ENCODE data around the gene UQCC3. TPM values are rescaled to one million over a fixed set of nuclear protein-coding genes. Genes with fewer than 3 reads are reported as not detected.

Gene UQCC3
- total RNA-seq, 1 experiment from 2014 or later: 17.9 TPM

DNA sequence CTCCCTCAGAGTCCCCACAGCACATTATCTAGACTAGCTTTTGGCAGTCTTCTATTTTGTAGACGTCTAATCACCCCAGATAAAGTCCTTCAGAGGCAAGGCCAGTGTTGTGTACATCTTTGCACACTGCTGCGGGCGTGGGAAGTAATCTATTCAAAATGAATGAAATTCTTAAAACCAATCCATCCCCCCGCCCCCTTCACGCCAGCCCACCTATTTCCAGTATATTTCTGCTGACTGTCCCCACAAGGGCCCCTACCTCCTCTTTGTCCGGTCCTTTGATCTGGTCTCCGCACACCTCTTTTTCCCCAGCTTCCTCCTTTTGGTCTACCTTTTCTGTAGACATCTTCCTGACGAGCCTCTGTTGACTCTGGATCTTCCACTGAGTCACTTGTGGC, 35.4 kb downstream of the UQCC3 start:
- TF ChIP-seq EZH2phosphoT487 (IDR thresholded peaks at IDR 0.05; ENCODE audit: borderline replicate concordance) (no peak), JUND (IDR thresholded peaks at IDR 0.05) (no peak), RAD21 (IDR thresholded peaks at IDR 0.05; ENCODE audit: low read depth) (no peak), ELF1 (IDR thresholded peaks at IDR 0.05; ENCODE audit: borderline replicate concordance, low read depth) (no peak), SP1 (IDR thresholded peaks at IDR 0.05; ENCODE audit: low read depth) (no peak), ZNF274 (IDR thresholded peaks at IDR 0.05; ENCODE audit: low read depth, low read length) (no peak), FOSL1 (IDR thresholded peaks at IDR 0.05; ENCODE audit: low read depth) (no peak), EGR1 (IDR thresholded peaks at IDR 0.05; ENCODE audit: low read depth) (no peak), CEBPB (IDR thresholded peaks at IDR 0.05; ENCODE audit: low read depth) (no peak)
- TF ChIP-seq, protein P1, sequence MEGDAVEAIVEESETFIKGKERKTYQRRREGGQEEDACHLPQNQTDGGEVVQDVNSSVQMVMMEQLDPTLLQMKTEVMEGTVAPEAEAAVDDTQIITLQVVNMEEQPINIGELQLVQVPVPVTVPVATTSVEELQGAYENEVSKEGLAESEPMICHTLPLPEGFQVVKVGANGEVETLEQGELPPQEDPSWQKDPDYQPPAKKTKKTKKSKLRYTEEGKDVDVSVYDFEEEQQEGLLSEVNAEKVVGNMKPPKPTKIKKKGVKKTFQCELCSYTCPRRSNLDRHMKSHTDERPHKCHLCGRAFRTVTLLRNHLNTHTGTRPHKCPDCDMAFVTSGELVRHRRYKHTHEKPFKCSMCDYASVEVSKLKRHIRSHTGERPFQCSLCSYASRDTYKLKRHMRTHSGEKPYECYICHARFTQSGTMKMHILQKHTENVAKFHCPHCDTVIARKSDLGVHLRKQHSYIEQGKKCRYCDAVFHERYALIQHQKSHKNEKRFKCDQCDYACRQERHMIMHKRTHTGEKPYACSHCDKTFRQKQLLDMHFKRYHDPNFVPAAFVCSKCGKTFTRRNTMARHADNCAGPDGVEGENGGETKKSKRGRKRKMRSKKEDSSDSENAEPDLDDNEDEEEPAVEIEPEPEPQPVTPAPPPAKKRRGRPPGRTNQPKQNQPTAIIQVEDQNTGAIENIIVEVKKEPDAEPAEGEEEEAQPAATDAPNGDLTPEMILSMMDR (IDR thresholded peaks at IDR 0.05 in 2 of 3, conservative IDR thresholded peaks at IDR 0.05 in 1 of 3; ENCODE audit: borderline replicate concordance in 1 of 3, insufficient read depth in 1 of 3, low read depth in 2 of 3, low read length in 2 of 3): no peak
- TF ChIP-seq, protein P2, sequence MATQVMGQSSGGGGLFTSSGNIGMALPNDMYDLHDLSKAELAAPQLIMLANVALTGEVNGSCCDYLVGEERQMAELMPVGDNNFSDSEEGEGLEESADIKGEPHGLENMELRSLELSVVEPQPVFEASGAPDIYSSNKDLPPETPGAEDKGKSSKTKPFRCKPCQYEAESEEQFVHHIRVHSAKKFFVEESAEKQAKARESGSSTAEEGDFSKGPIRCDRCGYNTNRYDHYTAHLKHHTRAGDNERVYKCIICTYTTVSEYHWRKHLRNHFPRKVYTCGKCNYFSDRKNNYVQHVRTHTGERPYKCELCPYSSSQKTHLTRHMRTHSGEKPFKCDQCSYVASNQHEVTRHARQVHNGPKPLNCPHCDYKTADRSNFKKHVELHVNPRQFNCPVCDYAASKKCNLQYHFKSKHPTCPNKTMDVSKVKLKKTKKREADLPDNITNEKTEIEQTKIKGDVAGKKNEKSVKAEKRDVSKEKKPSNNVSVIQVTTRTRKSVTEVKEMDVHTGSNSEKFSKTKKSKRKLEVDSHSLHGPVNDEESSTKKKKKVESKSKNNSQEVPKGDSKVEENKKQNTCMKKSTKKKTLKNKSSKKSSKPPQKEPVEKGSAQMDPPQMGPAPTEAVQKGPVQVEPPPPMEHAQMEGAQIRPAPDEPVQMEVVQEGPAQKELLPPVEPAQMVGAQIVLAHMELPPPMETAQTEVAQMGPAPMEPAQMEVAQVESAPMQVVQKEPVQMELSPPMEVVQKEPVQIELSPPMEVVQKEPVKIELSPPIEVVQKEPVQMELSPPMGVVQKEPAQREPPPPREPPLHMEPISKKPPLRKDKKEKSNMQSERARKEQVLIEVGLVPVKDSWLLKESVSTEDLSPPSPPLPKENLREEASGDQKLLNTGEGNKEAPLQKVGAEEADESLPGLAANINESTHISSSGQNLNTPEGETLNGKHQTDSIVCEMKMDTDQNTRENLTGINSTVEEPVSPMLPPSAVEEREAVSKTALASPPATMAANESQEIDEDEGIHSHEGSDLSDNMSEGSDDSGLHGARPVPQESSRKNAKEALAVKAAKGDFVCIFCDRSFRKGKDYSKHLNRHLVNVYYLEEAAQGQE (IDR thresholded peaks at IDR 0.05; ENCODE audit: low read depth): no peak
- H3K4me2 ChIP-seq (ENCODE audit: low read length): peak overlapping the region; percentile 85
- peaks cover 12% of the 10 kb centered on the region for H3K79me2 ChIP-seq (ENCODE audit: insufficient read depth, low read length)
- peak overlapping the region; percentile 80 for H3K27ac ChIP-seq (ENCODE audit: low read depth, low read length)
- POLR2A ChIA-PET: interaction anchor here (1.1 to 2.3 kb wide), 3 partner anchors 20 to 42 kb away, joined by 3 to 6 read pairs (median 4); partner anchors contain the start of genes C11orf98, CSKMT, HNRNPUL2 and LBHD1
- peak overlapping the region; percentile 84; the same call in 1 of the 2 replicates for H3K9ac ChIP-seq (ENCODE audit: low read length)
- BruUV-seq (replicated peaks): no TSS peak
- H3K27me3 ChIP-seq (ENCODE audit: insufficient read depth, low read length): no peaks in the 10 kb centered on the region
- H4K20me1 ChIP-seq (ENCODE audit: insufficient read depth): no peaks in the 10 kb centered on the region
- peaks cover 5 to 20% of the 10 kb centered on the region in 2 experiments for H3K4me1 ChIP-seq (ENCODE audit: control insufficient read depth in 1 of 2, insufficient read depth in 2 of 2, low read length in 2 of 2)
- CTCF ChIA-PET: interaction anchor here (0.9 to 1.5 kb wide), 4 partner anchors 13 to 282 kb away, joined by 3 to 4 read pairs (median 4); partner anchors contain the start of gene TTC9C
- H3K9me2 ChIP-seq (ENCODE audit: insufficient read depth): no peaks in the 10 kb centered on the region
- peaks cover 8 to 31% of the 10 kb centered on the region in 2 experiments for H3K36me3 ChIP-seq (ENCODE audit: control insufficient read depth in 1 of 2, insufficient read depth in 2 of 2, low read length in 2 of 2)
- RAD21 ChIA-PET (ENCODE audit: low non-redundant PET in 1 of 2, low total read pairs in 2 of 2, uncharacterized antibody in 2 of 2, unreplicated experiment in 2 of 2): no interaction called here
- no peak for DNase-seq (ENCODE audit: low read depth, low spot score)
- H3K9me3 ChIP-seq (ENCODE audit: control insufficient read depth in 1 of 2, insufficient read depth in 1 of 2, low read depth in 1 of 2, low read length in 2 of 2): no peaks in the 10 kb centered on the region
- H2AFZ ChIP-seq (ENCODE audit: low read depth, low read length, poor library complexity, severe bottlenecking): no peak overlapping the region
- intact Hi-C loops (cut with micrococcal nuclease): no loop called here
- no peak for ATAC-seq
- no peak overlapping the region for H3K4me3 ChIP-seq (replicated peaks in 1 of 2; ENCODE audit: low read depth in 1 of 2, low read length in 2 of 2)

Measured in HCT116 (cell line).